Karpas-422 (cell line): Measurements from ENCODE around the gene ANKRD33B. TPM values are rescaled to one million over a fixed set of nuclear protein-coding genes. Genes with fewer than 3 reads are reported as not detected.

Experiments used
- DNase-seq: peaks from one replicate; pipeline ENCODE4 v3.0.0-alpha.2; 2015
- H2AFZ ChIP-seq: fragments of 200-600 bp; sonication (generic); 2 replicates; pipeline ENCODE4 v1.6.1; 2014; ENCODE audit warnings: antibody characterized with exemption, low read length, mixed read lengths
- H3K27ac ChIP-seq: fragments of 200-600 bp; sonication (generic); 2 replicates; pipeline ENCODE4 v1.5.1; 2014; ENCODE audit warnings: mild to moderate bottlenecking, low read length, moderate library complexity
- H3K27me3 ChIP-seq: fragments of 200-600 bp; sonication (generic); 2 replicates; pipeline ENCODE4 v1.6.1; 2014; ENCODE audit warnings: low read length, mixed read lengths
- H3K36me3 ChIP-seq: fragments of 200-600 bp; sonication (generic); 2 replicates; pipeline ENCODE4 v1.6.1; 2014; ENCODE audit warnings: low read length, mixed read lengths; ENCODE audit not compliant: insufficient read depth
- H3K4me1 ChIP-seq: fragments of 200-600 bp; sonication (generic); 2 replicates; pipeline ENCODE4 v1.6.1; 2014; ENCODE audit warnings: mild to moderate bottlenecking, low read length, mixed read lengths
- H3K4me2 ChIP-seq: fragments of 200-600 bp; sonication (generic); 2 replicates; pipeline ENCODE4 v1.6.1; 2014; ENCODE audit warnings: low read length, low read depth, mild to moderate bottlenecking; ENCODE audit not compliant: poor library complexity, severe bottlenecking
- H3K4me3 ChIP-seq: fragments of 200-600 bp; sonication (generic); 2 replicates; pipeline ENCODE4 v1.5.1; 2014; ENCODE audit warnings: mild to moderate bottlenecking, antibody characterized with exemption, low read length, mixed read lengths
- H3K79me2 ChIP-seq: fragments of 200-600 bp; sonication (generic); 2 replicates; pipeline ENCODE4 v1.6.1; 2014; ENCODE audit warnings: mild to moderate bottlenecking, low read length, mixed read lengths
- H3K9ac ChIP-seq: fragments of 200-600 bp; sonication (generic); 2 replicates; pipeline ENCODE4 v1.6.0; 2014; ENCODE audit warnings: low read length
- H3K9me2 ChIP-seq: fragments of 200-600 bp; sonication (generic), shearing (Covaris generic); replicated peaks from 2 replicates; pipeline ENCODE4 v1.6.0; 2014; ENCODE audit warnings: mild to moderate bottlenecking, low read length, moderate library complexity; ENCODE audit not compliant: insufficient read depth
- H3K9me3 ChIP-seq: fragments of 300-700, 200-600 bp; sonication (generic); 2 replicates; pipeline ENCODE4 v1.6.1; 2014; ENCODE audit warnings: low read length, mixed read lengths
- H4K20me1 ChIP-seq: fragments of 200-600 bp; sonication (generic); 2 replicates; pipeline ENCODE4 v1.6.1; 2014; ENCODE audit warnings: mild to moderate bottlenecking, antibody characterized with exemption, low read length, low read depth; ENCODE audit not compliant: insufficient read depth
- total RNA-seq: library from RNA; depleted of rRNA; stranded (reverse); fragments of >200 nt; shearing (Covaris generic); gene quantifications from 2 replicates; pipeline ENCODE4 v1.2.3, GENCODE V29; 2014; ENCODE audit warnings: low replicate concordance

The ANKRD33B gene
- total RNA-seq, 1 experiment from 2014 or later: 0.48 TPM

DNA sequence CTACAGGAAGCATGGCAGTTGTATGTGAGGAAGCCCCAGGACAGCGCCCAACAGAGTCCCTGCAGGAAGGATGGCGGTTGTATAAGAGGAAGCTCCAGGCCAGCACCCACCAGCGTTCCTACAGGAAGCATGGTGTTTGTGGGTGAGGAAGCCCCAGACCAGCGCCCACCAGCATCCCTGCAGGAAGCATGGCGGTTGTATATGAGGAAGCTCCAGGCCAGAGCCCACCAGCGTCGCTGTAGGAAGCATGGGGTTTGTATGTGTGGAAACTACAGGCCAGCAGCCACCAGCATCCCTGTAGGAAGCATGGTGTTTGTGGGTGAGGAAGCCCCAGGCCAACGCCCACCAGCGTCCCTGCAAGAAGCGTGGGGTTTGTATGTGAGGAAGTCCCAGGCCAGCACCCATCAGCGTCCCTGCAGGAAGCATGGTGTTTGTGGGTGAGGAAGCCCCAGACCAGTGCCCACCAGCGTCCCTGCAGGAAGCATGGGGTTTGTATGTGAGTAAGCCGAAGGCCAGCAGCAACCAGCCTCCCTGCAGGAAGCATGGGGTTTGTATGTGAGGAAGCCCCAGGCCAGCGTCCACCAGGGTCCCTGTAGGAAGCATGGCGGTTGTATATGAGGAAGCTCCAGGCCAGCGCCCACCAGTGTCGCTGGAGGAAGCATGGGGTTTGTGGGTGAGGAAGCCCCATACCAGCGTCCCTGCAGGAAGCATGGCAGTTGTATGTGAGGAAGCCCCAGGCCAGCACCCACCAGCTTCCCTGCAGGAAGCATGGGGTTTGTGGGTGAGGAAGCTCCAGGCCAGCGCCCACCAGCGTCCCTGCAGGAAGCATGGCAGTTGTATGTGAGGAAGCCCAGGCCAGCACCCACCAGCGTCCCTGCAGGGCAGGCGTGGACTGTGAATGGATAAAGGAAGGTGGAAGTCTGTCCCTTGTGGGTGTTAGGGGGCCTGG is 118.1 kb downstream of the ANKRD33B start:
- Histone ChIP-seq H3K4me2 (no peak overlapping the region), H3K27ac (no peak overlapping the region), H3K9me3 (no peaks in the 10 kb centered on the region), H3K4me3 (no peak overlapping the region), H3K79me2 (peaks cover 20% of the 10 kb centered on the region; the same call in 1 of the 2 replicates), H3K4me1 (no peaks in the 10 kb centered on the region), H4K20me1 (no peaks in the 10 kb centered on the region; the same call in 1 of the 2 replicates), H3K9me2 (no peaks in the 10 kb centered on the region), H2AFZ (no peak overlapping the region), H3K36me3 (peaks cover 38% of the 10 kb centered on the region), H3K9ac (no peak overlapping the region), H3K27me3 (no peaks in the 10 kb centered on the region)
- DNase-seq: no peak

DNA sequence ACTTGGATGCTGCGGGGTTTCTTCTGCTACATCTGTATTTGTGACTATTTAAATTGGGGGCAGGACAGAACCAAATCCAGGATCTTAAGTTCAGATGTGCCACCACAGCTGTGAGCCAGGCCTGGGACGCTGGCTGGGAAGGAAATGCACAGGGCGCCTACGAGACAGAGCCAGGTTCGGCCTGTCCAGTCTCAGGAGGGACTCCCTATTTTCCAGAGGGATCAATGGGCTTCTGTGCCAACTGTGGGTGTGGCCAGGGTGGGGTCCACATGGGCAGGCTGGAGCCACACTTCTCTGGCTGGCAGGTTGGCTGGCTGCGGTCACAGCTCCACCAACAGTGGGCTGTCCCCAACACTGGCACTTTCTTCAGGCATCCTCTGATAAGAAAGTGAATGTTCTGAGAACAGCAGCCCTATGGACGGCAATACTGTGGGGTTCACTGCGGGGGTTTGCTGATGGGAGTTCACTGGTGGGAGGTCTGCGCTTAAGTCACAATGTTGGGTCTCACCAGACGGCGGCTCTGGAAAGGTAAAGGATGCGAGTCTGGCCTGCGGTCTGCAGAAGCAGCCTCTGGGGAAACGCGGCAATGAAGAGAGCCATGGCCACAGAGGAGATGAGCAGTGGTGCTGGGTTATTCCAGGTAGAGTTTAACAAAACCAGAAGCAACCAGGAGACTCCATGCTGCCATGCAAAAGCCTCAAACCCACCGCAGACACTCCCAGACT is 119.1 kb downstream of the ANKRD33B start:
- H3K4me3 ChIP-seq: no peak overlapping the region
- no peak overlapping the region for H3K27ac ChIP-seq
- no peaks in the 10 kb centered on the region for H3K4me1 ChIP-seq
- H3K9me2 ChIP-seq: no peaks in the 10 kb centered on the region
- H3K27me3 ChIP-seq: no peaks in the 10 kb centered on the region
- H3K9me3 ChIP-seq: no peaks in the 10 kb centered on the region
- no peaks in the 10 kb centered on the region; the same call in 1 of the 2 replicates for H4K20me1 ChIP-seq
- H3K79me2 ChIP-seq: peaks cover 20% of the 10 kb centered on the region; the same call in 1 of the 2 replicates
- no peak overlapping the region for H2AFZ ChIP-seq
- peaks cover 31% of the 10 kb centered on the region for H3K36me3 ChIP-seq
- DNase-seq: no peak
- no peak overlapping the region for H3K4me2 ChIP-seq
- H3K9ac ChIP-seq: no peak overlapping the region

DNA sequence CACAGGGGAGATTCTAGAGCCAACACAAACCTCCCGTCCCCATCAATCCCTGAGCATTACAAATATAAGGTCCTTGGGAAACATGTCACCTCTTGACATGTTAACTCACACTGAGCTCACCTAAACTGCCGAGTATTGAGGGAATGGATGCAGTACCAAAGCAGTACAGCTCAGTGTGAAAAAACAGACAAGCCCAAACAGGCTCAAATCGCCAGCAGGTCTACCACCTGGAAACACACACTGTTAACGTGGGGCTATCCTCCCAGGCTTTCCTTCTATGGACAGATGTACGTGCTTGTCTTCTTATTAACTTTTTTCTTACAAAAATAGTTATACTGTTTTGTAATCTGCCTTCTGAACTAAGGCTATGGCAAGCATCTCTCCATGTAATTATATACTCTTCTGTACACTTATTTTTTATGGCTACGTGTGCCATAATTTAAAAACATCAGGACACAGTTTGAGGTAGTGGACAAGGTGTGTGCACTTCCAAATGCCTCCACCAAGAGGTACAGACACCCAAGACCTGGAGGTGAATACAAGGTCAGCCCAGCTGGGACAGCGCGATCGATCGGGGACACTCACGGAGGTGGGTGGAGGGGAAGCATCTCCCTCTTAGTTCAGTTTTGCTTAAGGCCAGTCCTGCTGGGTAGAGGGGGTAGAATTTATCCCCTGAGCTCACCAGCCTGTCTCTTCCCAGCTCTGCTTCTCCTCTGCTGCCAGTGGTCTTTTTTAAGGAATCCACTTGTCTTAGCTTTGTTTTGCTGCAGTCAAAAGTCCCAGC is 120.6 kb downstream of the ANKRD33B start:
- Histone ChIP-seq H3K4me3 (no peak overlapping the region), H3K4me1 (peaks cover under 1% of the 10 kb centered on the region), H3K36me3 (peaks cover 17% of the 10 kb centered on the region; the same call in 1 of the 2 replicates), H3K27ac (no peak overlapping the region), H2AFZ (no peak overlapping the region), H3K79me2 (peaks cover 33% of the 10 kb centered on the region), H3K4me2 (no peak overlapping the region), H4K20me1 (no peaks in the 10 kb centered on the region; the same call in 1 of the 2 replicates), H3K9me2 (no peaks in the 10 kb centered on the region), H3K9me3 (no peaks in the 10 kb centered on the region), H3K27me3 (no peaks in the 10 kb centered on the region), H3K9ac (no peak overlapping the region)
- no peak for DNase-seq

DNA sequence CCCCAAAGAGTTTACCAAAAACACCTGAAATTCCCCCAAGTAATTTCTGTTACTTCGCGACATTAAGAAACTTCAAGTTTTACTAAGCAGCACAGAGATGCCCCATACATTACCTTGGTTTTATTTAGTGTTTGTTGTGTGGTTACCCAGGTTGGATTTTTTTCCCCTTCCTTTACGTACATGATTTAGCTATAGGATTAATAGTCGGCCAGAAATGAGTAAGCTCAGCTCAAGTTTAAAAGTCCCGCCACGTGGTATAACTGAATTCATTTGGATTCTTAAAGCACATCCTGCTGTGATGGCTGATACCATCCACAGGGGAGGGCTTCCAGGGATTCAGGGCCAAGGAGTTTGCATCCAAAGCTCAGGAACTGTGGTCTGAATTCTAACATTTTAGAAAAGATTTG is 121.2 kb downstream of the ANKRD33B start:
- Histone ChIP-seq H3K4me1 (peaks cover 7% of the 10 kb centered on the region), H3K79me2 (peaks cover 39% of the 10 kb centered on the region), H3K4me2 (no peak overlapping the region), H3K9me3 (no peaks in the 10 kb centered on the region), H3K9ac (no peak overlapping the region), H3K27me3 (no peaks in the 10 kb centered on the region), H4K20me1 (no peaks in the 10 kb centered on the region; the same call in 1 of the 2 replicates), H3K4me3 (no peak overlapping the region), H3K27ac (no peak overlapping the region), H3K36me3 (peaks cover 11% of the 10 kb centered on the region; the same call in 1 of the 2 replicates), H2AFZ (no peak overlapping the region), H3K9me2 (no peaks in the 10 kb centered on the region)
- no peak for DNase-seq

DNA sequence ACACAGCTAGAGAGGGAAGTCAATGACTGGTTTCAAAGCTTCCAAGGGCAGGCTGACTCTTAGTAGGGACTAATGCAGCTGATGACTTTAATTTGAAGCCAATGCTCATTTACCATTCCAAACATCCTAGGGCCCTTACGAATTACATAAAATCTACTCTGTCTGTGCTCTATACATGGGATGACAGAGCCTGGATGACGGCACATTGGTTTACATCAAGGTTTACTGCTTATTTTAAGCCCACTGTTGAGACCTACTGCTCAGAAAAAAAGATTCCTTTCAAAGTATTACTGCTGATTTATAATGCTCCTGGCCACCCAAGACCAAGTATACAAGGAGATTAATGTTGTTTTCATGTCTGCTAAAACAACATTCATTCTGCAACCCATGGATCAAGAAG is 123.0 kb downstream of the ANKRD33B start:
- H3K36me3 ChIP-seq: peaks cover 8% of the 10 kb centered on the region; the same call in 1 of the 2 replicates
- H3K27ac ChIP-seq: no peak overlapping the region
- no peaks in the 10 kb centered on the region for H3K27me3 ChIP-seq
- peaks cover 25% of the 10 kb centered on the region for H3K4me1 ChIP-seq
- H3K9ac ChIP-seq: no peak overlapping the region
- no peaks in the 10 kb centered on the region for H3K9me2 ChIP-seq
- H3K9me3 ChIP-seq: no peaks in the 10 kb centered on the region
- no peak overlapping the region for H3K4me3 ChIP-seq
- H4K20me1 ChIP-seq: no peaks in the 10 kb centered on the region; the same call in 1 of the 2 replicates
- no peak overlapping the region for H2AFZ ChIP-seq
- DNase-seq: no peak
- peaks cover 57% of the 10 kb centered on the region for H3K79me2 ChIP-seq
- no peak overlapping the region for H3K4me2 ChIP-seq

DNA sequence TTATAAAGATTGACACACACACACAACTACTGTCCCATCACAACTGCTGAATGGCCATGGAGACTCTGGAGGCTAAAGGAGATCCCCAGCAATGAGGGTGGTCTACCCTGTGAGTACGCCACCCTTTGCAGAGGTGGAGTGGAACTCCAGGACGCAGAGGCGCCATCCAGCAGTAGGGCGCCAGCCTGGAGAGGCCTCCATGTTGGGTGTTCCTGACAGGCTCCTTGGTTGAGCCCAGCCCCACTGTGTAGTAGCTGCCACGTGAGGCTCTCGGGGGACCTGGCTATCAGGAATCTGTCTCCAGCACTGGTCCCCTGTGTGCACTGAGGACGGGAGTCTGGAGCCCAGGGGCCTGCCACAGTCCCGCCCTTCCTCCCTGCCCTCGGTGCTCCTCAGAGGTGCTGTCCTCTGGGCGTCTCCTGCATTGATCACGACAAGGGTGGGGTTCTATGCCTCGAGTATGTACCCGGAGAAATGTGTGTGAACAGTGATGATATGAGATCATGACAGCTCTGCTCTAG is 124.8 kb downstream of the ANKRD33B start:
- Histone ChIP-seq H3K9ac (no peak overlapping the region), H3K4me3 (no peak overlapping the region), H3K9me2 (no peaks in the 10 kb centered on the region)

DNA sequence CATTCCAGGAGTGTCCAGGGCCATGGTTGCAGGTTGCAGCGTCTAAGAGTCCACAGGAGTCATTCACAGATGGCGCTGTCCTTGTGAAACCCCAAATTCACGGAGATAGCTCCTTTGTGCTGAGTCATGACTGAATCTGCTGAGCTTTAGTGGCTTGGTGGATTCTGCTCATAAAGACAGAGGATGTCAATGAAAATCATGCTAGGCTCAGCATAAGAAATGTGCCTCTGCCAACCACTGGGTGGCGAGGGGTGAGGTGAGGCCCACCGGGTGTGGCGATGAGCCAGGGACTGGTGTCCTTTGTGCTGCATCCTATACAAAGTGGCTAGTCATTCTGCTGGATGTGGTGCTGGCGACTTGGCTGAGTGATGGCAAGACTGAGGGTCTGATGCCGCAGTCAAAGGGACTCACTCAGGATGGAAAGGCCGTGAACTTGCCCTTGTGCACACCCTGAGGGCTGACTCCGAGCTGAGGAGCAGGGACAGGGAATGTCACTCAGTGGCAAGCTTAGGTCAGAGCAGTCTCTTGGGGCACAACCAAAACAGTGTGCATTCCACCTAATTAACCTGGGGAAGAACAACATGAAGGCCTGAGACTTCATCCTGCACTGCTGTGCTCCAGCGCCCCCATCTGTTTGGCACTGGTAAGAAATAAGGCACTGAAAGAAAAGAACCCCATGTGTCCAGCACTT is 125.7 kb downstream of the ANKRD33B start:
- DNase-seq: peak; percentile 75
- H3K4me2 ChIP-seq: no peak overlapping the region
- no peak overlapping the region for H3K27ac ChIP-seq
- no peak overlapping the region for H2AFZ ChIP-seq
- no peaks in the 10 kb centered on the region; the same call in 1 of the 2 replicates for H4K20me1 ChIP-seq
- no peaks in the 10 kb centered on the region for H3K9me2 ChIP-seq
- peaks cover 51% of the 10 kb centered on the region for H3K4me1 ChIP-seq
- no peaks in the 10 kb centered on the region for H3K27me3 ChIP-seq
- no peaks in the 10 kb centered on the region for H3K9me3 ChIP-seq
- 0 out of 2 replicates have a peak, but pooled peaks cover 4% of the 10 kb centered on the region for H3K36me3 ChIP-seq
- H3K79me2 ChIP-seq: peaks cover 83% of the 10 kb centered on the region
- no peak overlapping the region for H3K4me3 ChIP-seq
- no peak overlapping the region for H3K9ac ChIP-seq

More for the DNA sequence above, 124.8 kb downstream of the ANKRD33B start:
- DNase-seq: no peak
- peaks cover 75% of the 10 kb centered on the region for H3K79me2 ChIP-seq
- H3K27me3 ChIP-seq: no peaks in the 10 kb centered on the region
- peaks cover 4% of the 10 kb centered on the region; the same call in 1 of the 2 replicates for H3K36me3 ChIP-seq
- no peak overlapping the region for H3K27ac ChIP-seq
- H3K4me1 ChIP-seq: peaks cover 43% of the 10 kb centered on the region
- no peak overlapping the region for H2AFZ ChIP-seq
- no peak overlapping the region for H3K4me2 ChIP-seq
- no peaks in the 10 kb centered on the region; the same call in 1 of the 2 replicates for H4K20me1 ChIP-seq
- no peaks in the 10 kb centered on the region for H3K9me3 ChIP-seq
